ENCODE results near the gene PPP1R13B.

The PPP1R13B gene

DNA sequence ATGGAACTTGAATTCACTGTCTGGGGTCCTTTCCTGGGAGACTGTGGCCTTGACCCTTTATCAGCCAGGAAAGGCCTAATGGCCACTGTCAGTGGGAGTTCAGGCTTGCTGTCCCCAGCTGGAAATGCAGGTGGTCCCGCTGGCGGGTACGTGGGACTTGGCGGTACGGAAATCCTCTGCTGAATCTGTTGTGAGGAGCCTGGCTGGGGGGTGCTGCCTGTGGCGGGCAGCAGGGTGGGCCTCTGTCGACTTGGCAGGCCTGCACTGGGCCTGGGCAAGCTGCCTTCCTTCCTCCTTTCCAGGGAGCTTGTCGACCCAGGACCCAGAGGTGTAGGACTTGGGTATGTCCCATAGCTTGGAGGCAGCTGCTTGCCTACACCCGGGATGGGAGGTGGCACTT lies 105.5 kb downstream of the PPP1R13B start:
- no peak for DNase-seq

DNA sequence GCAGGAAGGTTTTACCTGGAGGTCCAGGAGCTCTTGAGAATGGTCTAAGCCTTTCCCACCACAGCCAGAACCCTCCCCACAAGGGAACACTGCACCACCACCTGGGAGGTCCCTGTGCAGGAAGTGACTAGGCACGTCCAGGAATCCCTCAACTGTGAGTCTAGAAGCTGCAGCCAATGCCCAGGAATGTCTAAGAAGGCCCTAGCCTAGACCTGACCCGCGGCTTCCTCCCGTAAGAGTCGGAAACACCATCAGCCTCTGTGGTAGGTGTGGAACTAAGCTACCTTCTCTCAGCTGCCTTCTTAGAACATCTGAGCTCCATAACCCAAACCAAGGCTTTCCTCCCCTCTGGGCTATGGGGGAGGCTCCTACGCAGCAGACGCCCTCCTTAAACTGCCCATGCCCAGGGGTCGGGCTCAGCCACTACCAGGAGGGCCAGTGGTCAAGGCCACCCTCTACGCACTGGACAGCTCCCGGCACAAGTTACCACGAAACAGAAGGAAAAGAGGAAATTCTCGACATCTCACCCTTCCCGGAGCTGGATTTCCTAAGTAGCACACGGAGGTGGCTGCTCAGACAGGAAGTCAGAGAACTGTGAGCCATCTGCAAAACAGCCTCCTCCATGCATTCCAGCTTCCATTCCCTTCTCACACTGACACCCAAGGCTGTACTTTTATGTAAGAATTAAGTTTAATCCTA lies 106.2 kb downstream of the PPP1R13B start:
- DNase-seq = no peak

- DNase-seq = no peak
These were observed 107.4 kb downstream of the PPP1R13B start for GRCh38 chr14:103739793-103740501.

- no peak for DNase-seq
These were observed 107.9 kb downstream of the PPP1R13B start for GRCh38 chr14:103739466-103739792.

DNA sequence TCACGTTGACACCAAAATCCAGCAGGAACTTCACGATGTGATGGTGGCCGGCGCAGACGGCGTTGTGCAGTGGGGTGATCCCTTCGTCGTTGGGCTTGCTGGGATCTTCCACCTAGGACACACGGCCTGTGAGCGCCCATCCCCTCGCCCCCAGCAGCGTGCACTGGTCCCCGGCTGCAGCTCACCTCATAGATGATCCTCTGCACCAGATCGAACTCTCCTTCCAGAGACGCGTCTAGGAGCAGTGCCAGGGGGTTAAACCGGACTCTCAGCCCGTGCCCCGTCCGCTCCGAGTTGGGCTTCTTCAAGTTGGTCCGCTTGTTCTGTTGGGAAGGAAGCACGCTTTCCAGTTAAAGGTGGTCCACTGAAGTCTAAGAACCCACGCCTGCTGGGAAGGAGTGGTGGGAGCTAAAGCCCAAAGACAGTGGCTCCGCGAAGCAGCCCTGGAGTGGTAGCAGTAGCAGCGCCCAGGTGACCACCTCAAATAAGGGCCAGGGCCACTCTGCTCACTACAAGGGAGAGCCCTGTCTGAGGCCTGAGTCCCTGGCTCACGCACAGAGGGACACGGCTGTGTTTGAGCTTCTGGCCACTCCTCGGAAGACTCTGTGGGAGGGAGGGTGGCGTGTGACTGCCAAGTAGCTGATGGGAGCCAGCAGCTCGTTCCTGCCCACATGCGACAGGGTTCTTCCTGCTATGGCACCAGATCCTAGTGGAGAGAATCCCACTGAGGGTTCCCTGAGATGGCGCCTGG lies 108.5 kb downstream of the PPP1R13B start:
- no peak for DNase-seq

DNA sequence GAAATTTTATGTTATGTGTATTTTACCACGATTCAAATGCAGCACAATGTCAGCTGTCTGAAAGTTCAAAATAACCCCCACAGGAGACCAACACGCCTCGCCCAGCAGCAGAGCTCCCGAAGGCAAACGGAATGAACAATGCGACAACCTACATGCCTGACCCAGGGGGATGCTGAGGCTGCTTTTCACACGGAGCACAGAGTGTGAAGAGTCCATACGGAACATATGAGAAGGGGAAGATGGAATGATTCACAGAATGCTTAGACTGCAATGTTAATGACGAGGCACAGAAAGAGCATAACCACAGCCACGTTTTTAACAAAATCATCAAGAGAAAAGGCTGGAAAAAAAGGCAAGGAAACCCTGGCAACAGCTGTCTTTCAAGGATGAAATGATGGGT lies 109.2 kb downstream of the PPP1R13B start:
- DNase-seq = no peak

DNA sequence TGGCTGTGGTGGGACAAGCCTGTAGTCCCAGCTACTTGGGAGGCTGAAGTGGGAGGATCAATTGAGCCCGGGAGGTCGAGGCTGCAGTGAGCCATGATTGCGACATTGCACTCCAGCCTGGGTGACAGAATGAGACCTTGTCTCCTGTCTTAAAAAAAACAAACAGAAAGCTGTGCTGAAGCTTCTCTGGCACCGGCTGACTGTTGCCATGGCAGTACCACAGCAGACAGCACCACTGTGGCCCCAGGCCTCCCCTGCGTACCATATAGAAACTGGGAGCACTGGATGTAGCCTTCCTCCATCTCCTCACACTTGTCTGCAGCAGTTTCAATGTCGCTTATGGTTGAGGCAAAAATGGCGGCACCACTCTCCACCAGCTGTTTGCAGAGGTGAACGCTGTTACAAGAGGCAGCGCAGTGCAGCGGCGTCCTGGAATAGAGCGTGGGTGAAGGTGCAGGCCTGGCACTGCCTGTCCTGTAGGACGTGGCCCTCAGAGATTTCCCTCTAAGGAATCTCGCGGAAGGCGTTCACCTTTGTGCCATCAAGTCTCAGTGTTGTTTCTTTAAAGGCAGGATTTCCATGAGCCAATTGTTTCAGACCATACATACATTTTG lies 109.8 kb downstream of the PPP1R13B start:
- no peak for DNase-seq

- no peak for DNase-seq
These were observed 110.6 kb downstream of the PPP1R13B start for GRCh38 chr14:103736546-103737431.

DNA sequence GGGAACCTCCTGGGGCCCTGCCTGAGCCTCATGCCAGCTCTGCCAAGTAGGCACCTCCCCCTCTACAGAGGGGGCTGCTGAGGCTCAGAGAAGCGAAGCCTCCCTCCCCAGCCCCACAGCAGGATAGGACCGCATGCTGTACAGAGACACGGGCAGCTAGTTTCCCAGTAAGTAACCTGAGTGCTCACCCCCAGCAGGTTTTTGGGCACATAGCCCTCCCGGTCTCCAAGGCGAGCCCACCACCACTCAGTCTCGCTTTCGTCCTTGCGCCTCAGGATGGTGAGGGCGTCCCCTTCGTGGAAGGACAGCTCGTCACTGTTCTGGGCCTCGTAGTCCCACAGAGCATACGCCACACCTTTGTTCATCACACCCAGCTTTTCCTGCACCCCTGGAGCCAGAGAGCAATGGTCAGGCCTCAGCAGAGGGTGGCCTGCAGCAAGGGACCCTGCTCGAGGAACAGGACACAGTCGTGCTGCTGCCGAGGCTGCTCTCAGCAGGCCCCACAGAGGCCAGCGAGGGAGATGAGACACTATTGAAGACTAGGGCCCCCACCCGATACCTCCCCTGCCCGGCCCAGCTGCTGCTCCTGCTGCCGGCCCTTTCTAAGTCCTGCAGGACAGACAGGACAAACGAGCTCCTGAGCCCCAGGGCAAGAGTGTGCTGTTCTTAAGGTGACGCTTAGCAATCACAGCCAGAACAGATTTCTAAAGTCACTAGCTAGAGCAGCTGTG lies 111.4 kb downstream of the PPP1R13B start:
- DNase-seq = no peak

GRCh38 chr14:103735439-103735814 lies 111.9 kb downstream of the PPP1R13B start:
- no peak for DNase-seq

DNA sequence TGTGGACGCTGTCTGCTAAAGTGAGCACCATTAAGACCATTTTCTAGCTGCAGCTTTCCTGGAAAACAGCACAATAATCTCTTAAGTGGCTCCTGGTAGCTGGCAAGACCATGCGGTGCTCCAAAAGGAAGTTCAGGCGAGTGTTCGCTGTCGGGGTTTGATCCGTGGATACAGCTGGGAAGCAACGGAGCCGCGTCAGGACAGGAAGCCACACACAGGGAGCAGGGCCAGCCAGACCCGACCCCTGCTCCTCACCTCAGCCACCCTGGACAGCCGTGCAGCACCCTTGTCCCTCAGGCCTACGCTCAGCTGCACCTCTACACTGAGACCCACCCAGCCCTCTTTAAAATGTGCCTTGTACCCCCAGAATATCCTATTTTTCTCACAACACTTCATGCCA lies 112.4 kb downstream of the PPP1R13B start:
- DNase-seq = no peak

DNA sequence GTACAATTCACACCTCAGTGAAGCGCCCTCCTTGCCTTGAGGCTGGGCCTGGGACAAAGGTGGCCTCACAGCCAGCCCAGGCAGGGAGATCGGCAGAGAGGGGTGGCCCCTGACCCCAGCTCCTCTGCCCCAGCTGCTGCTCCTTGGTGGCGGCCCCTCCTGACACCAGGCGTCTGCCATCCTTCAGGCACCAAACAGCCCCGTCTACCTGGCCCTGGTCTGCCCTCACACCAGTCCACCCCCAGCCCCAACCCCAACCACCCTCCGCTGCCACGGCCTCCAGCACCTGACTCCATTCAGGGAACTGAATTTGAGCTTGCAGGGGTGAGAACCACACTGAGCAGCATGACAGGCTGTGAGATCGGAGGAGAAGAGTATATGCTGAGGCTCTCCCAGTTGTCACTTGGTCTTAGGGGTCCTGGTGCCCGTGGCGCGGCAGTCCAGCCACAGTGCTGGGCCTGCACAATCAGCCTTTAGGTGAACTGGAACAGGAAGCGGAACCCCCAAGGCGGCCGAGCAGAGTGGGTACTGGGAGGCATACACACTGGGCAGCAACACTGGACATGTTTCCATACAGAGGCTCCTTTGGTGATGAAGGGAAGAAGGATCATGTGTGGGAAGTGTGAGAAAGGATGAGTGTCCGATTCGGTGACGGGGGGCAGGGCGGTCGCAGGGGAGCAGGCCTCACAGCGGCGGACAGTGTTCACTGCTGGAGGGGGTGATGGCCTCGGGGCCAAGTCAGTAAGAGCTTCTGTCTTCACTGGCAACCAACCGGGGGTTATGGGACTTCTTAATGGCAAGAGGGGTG lies 113.1 kb downstream of the PPP1R13B start:
- DNase-seq = no peak

DNA sequence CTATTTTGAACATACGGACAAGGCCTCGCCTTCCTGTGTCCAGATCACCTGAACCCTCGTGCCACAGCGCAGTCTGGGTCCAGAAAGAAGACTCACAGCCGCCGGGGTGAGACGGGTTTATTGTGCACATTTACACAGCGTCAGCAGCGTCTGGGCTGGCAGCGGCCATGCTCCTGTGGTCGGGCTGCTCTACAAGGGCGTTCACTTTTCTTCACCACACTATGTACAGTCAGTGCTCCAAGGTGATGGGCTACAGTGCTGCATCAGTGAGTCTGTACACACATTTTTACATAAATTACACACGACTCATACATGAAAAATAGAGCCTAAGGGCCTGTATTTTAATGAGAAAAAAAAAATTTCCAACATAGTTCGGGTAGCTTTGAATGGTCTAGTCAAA lies 113.7 kb downstream of the PPP1R13B start:
- DNase-seq = no peak

GRCh38 chr14:103732868-103733620 lies 114.3 kb downstream of the PPP1R13B start:
- no peak for DNase-seq

- no peak for DNase-seq
These were observed 115.2 kb downstream of the PPP1R13B start for GRCh38 chr14:103731916-103732867.

DNA sequence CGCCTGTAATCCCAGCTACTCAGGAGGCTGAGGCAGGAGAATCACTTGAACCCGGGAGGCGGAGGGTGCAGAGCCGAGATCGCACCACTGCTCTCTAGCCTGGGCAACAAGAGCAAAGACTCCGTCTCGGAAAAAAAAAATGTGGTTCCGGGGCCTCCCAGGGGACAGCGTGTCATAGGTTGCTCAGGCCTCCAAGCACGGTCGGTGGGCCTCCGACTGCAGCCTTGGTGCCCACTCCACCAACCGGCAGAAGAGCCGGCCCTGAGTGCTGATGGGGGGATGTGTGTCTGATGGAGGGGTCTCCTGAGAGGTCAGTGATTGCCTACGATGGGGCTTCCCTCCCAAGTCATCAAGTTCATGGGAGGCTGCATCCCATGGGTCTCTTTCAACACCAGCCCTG lies 115.9 kb downstream of the PPP1R13B start:
- no peak for DNase-seq

- DNase-seq = no peak
These were observed 116.8 kb downstream of the PPP1R13B start for GRCh38 chr14:103730490-103731035.

Measured in activated gamma-delta T cell (primary cell).